H1 (cell line): ENCODE measurements around the gene TBC1D22B. TPM values are rescaled to one million over a fixed set of nuclear protein-coding genes. Genes with fewer than 3 reads are reported as not detected.
A peak's percentile ranks its signal among the peaks of the same experiment; 100 is the strongest.

ENCODE experiments used
- ASH2L ChIP-seq: fragments of 200-600, 300-600 bp; sonication (generic); IDR thresholded peaks from one replicate; pipeline ENCODE4 v1.7.1; 2017; ENCODE audit warnings: low read length
- BACH1 ChIP-seq: IDR thresholded peaks from 2 replicates; pipeline ENCODE4 v1.6.1; 2012; ENCODE audit warnings: low read length, improper control_type of control experiment
- CBX5 ChIP-seq: fragments of 300-800, 300-1000 bp; sonication (generic); IDR thresholded peaks from 2 replicates; pipeline ENCODE4 v1.7.1; 2016; ENCODE audit warnings: antibody characterized with exemption, low read length, low read depth
- CBX8 ChIP-seq: fragments of 300-800, 300-1000 bp; sonication (generic); IDR thresholded peaks from 2 replicates; pipeline ENCODE4 v1.7.1; 2016; ENCODE audit warnings: low read depth, low read length, borderline replicate concordance
- CREB1 ChIP-seq: IDR thresholded peaks from 2 replicates; pipeline ENCODE4 v1.6.1; 2012; ENCODE audit warnings: inconsistent platforms
- CTCF ChIP-seq, 3 experiments: IDR thresholded peaks; 1 replicate in 2 of 3; 2 replicates in 1 of 3; pipeline versions ENCODE4 v1.5.1 to v1.6.1; 2011; ENCODE audit warnings: low read length in 3 of 3, mild to moderate bottlenecking in 3 of 3, inconsistent platforms in 2 of 3, low read depth in 1 of 3, moderate library complexity in 1 of 3; ENCODE audit not compliant: insufficient read depth in 1 of 3; ENCODE audit errors: control extremely low read depth in 1 of 3
- FOSL1 ChIP-seq: IDR thresholded peaks from 2 replicates; pipeline ENCODE4 v1.6.1; 2011; ENCODE audit warnings: mild to moderate bottlenecking, low read depth, low read length, moderate library complexity; ENCODE audit not compliant: insufficient read depth
- GABPA ChIP-seq: IDR thresholded peaks from 2 replicates; pipeline ENCODE4 v1.6.1; 2011; ENCODE audit warnings: mild to moderate bottlenecking, low read length, moderate library complexity, borderline replicate concordance; ENCODE audit not compliant: insufficient read depth
- HDAC6 ChIP-seq: IDR thresholded peaks from one replicate; pipeline ENCODE4 v1.7.1; 2012; ENCODE audit warnings: low read depth, mild to moderate bottlenecking, inconsistent platforms, low read length, moderate library complexity
- KDM1A ChIP-seq: fragments of 200-600, 300-600 bp; sonication (generic); IDR thresholded peaks from 2 replicates; pipeline ENCODE4 v1.7.1; 2016; ENCODE audit warnings: mild to moderate bottlenecking, low read length, borderline replicate concordance
- NANOG ChIP-seq: IDR thresholded peaks from 2 replicates; pipeline ENCODE4 v1.6.1; 2011; ENCODE audit warnings: low read length, low read depth, mild to moderate bottlenecking, inconsistent platforms; ENCODE audit not compliant: insufficient read depth, poor library complexity, severe bottlenecking
- NRF1 ChIP-seq: IDR thresholded peaks from 2 replicates; pipeline ENCODE4 v1.6.1; 2011; ENCODE audit warnings: mild to moderate bottlenecking, low read depth, low read length, improper control_type of control experiment
- PHF8 ChIP-seq: fragments of 200-600 bp; sonication (generic); conservative IDR thresholded peaks from 2 replicates; pipeline ENCODE4 v1.7.1; 2012; ENCODE audit warnings: low read depth, mild to moderate bottlenecking, inconsistent platforms, low read length, moderate library complexity
- RBBP5 ChIP-seq: IDR thresholded peaks from 2 replicates; pipeline ENCODE4 v1.7.1; 2012; ENCODE audit warnings: low read depth, mild to moderate bottlenecking, inconsistent platforms, low read length, moderate library complexity, borderline replicate concordance
- RNF2 ChIP-seq: fragments of 200-900, 300-1000 bp; sonication (generic); IDR thresholded peaks from 2 replicates; pipeline ENCODE4 v1.7.1; 2016; ENCODE audit warnings: borderline replicate concordance, low read depth, mild to moderate bottlenecking, antibody characterized with exemption, low read length; ENCODE audit not compliant: poor library complexity, severe bottlenecking; ENCODE audit errors: missing control alignments
- RXRA ChIP-seq: IDR thresholded peaks from 2 replicates; pipeline ENCODE4 v1.6.1; 2011; ENCODE audit warnings: low read depth, mild to moderate bottlenecking, low read length, moderate library complexity; ENCODE audit not compliant: insufficient read depth
- SIN3A ChIP-seq, 2 experiments: IDR thresholded peaks in 1 of 2; conservative IDR thresholded peaks in 1 of 2; 2 replicates each; pipeline ENCODE4 v1.6.1; 2011 to 2012; ENCODE audit warnings: low read length in 2 of 2, improper control_type of control experiment in 1 of 2, low read depth in 1 of 2, mild to moderate bottlenecking in 1 of 2
- SP1 ChIP-seq: IDR thresholded peaks from 2 replicates; pipeline ENCODE4 v1.6.1; 2011; ENCODE audit warnings: low read depth, low read length
- SP4 ChIP-seq: IDR thresholded peaks from 2 replicates; pipeline ENCODE4 v1.6.1; 2012; ENCODE audit warnings: low read length, inconsistent platforms
- SRF ChIP-seq: IDR thresholded peaks from 2 replicates; pipeline ENCODE4 v1.6.1; 2011; ENCODE audit warnings: mild to moderate bottlenecking, low read depth, low read length, moderate library complexity
- TEAD4 ChIP-seq: IDR thresholded peaks from 2 replicates; pipeline ENCODE4 v1.6.1; 2012; ENCODE audit warnings: low read depth, low read length, inconsistent platforms, mixed read lengths
- polyA plus RNA-seq, 7 experiments: library from polyadenylated mRNA; depleted of rRNA in 3 of 7; stranded (reverse) in 5 of 7; unstranded in 2 of 7; fragments of >200 nt in 5 of 7; fragments of 200-250 nt in 2 of 7; gene quantifications; 1 replicate in 5 of 7; 2 replicates in 1 of 7; 4 replicates in 1 of 7; pipeline versions ENCODE4 v1.2.1 to v1.2.3, GENCODE V29; 2011 to 2013; ENCODE audit warnings: missing spikeins in 2 of 7, mixed read lengths in 2 of 7
- total RNA-seq: library from RNA; stranded (reverse); fragmentation: NEBNext Ultra II Directional; extraction: Animal tissue kit (Norgen Biotek cat#: 25700); gene quantifications from 2 replicates; pipeline ENCODE4 v1.2.1, GENCODE V29; 2021
- TF ChIP-seq, protein P1 (sequence below): IDR thresholded peaks from 2 replicates; pipeline ENCODE4 v1.6.1; 2011; ENCODE audit warnings: low read depth, mild to moderate bottlenecking, low read length; ENCODE audit not compliant: insufficient read depth

TBC1D22B gene
- total and polyA plus RNA-seq, 2 of the 8 experiments (the other 6 are each of a cell fraction or from before 2014, with no cell fraction given): 10.1 to 17.4 TPM

GRCh38 chr6:37207903-37208456 is 49.6 kb upstream of the TBC1D22B start (continued):
- TF ChIP-seq BACH1 (no peak), SP1 (no peak), ASH2L (no peak), SP4 (no peak), GABPA (no peak), SRF (no peak), PHF8 (no peak), HDAC6 (no peak), RBBP5 (no peak), RNF2 (no peak), NANOG (no peak), FOSL1 (no peak), SIN3A (conservative IDR thresholded peaks at IDR 0.05 in 1 of 2, IDR thresholded peaks at IDR 0.05 in 1 of 2; ENCODE audit: low read depth in 1 of 2, low read length in 2 of 2) (peak in 1 of 2 experiments; percentile 60; a peak in 1 of 4 replicates), KDM1A (peak; percentile 70; the same call in 1 of the 2 replicates), CTCF (IDR thresholded peaks at IDR 0.05; ENCODE audit: control extremely low read depth in 1 of 3, insufficient read depth in 1 of 3, low read depth in 1 of 3, low read length in 3 of 3) (peak; percentile 87 to 94 (median 94)), TEAD4 (no peak), CBX5 (no peak), CBX8 (no peak), NRF1 (no peak), CREB1 (0 out of 2 replicates have a peak, but pooled peaks have one; percentile 36), RXRA (no peak)
- TF ChIP-seq, protein P1, sequence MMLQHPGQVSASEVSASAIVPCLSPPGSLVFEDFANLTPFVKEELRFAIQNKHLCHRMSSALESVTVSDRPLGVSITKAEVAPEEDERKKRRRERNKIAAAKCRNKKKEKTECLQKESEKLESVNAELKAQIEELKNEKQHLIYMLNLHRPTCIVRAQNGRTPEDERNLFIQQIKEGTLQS: no peak
